ENCODE data around the gene FAM120B.

- TF ChIP-seq CTCF (conservative IDR thresholded peaks at IDR 0.05 in 1 of 2, IDR thresholded peaks at IDR 0.05 in 1 of 2; ENCODE audit: low read depth in 1 of 2, low read length in 2 of 2) (no peak), EZH2 (IDR thresholded peaks at IDR 0.05; ENCODE audit: low read length, missing control alignments) (no peak)
Observed at GRCh38 chr6:170317718-170318117, 11.2 kb downstream of the FAM120B start.
